H9 (cell line): ENCODE measurements around the gene PTPN7. TPM values are rescaled to one million over a fixed set of nuclear protein-coding genes. Genes with fewer than 3 reads are reported as not detected.

ENCODE experiments used
- DNase-seq: peaks from one replicate; pipeline ENCODE4 v3.0.0-alpha.2; 2017
- H2AFZ ChIP-seq: one replicate; pipeline ENCODE4 v1.6.1; 2013; ENCODE audit warnings: mild to moderate bottlenecking, low read length, control low read depth, moderate library complexity
- H2AK5ac ChIP-seq: 2 replicates; pipeline ENCODE4 v1.6.1; 2013; ENCODE audit warnings: low read length, control low read depth, mixed read lengths; ENCODE audit not compliant: insufficient read length
- H2BK120ac ChIP-seq: one replicate; pipeline ENCODE4 v1.6.1; 2013; ENCODE audit warnings: low read depth, mild to moderate bottlenecking, low read length, control low read depth, inconsistent platforms; ENCODE audit not compliant: poor library complexity, severe bottlenecking
- H2BK12ac ChIP-seq: 2 replicates; pipeline ENCODE4 v1.6.1; 2013; ENCODE audit warnings: low read length, control low read depth, mixed read lengths, low read depth; ENCODE audit not compliant: insufficient read length
- H2BK15ac ChIP-seq: 2 replicates; pipeline ENCODE4 v1.6.1; 2013; ENCODE audit warnings: low read depth, low read length, control low read depth
- H2BK20ac ChIP-seq: one replicate; pipeline ENCODE4 v1.6.1; 2013; ENCODE audit warnings: low read depth, mild to moderate bottlenecking, low read length, control low read depth, inconsistent platforms; ENCODE audit not compliant: poor library complexity, severe bottlenecking
- H2BK5ac ChIP-seq: 2 replicates; pipeline ENCODE4 v1.6.1; 2013; ENCODE audit warnings: low read length, control low read depth, mixed read lengths; ENCODE audit not compliant: insufficient read length
- H3K14ac ChIP-seq: 2 replicates; pipeline ENCODE4 v1.6.1; 2013; ENCODE audit warnings: low read length, control low read depth; ENCODE audit not compliant: insufficient read depth
- H3K18ac ChIP-seq: 2 replicates; pipeline ENCODE4 v1.6.1; 2013; ENCODE audit warnings: low read depth, mild to moderate bottlenecking, mixed read lengths, low read length, control low read depth; ENCODE audit not compliant: insufficient read length
- H3K23ac ChIP-seq: 2 replicates; pipeline ENCODE4 v1.6.1; 2013; ENCODE audit warnings: low read length, control low read depth, mixed read lengths, low read depth; ENCODE audit not compliant: insufficient read length
- H3K23me2 ChIP-seq: 2 replicates; pipeline ENCODE4 v1.6.1; 2013; ENCODE audit warnings: low read depth, mild to moderate bottlenecking, mixed read lengths, low read length, control low read depth; ENCODE audit not compliant: insufficient read length, poor library complexity, severe bottlenecking
- H3K27ac ChIP-seq: 2 replicates; pipeline ENCODE4 v1.5.1; 2013; ENCODE audit warnings: low read length, control low read depth, mixed read lengths, low read depth; ENCODE audit not compliant: insufficient read length
- H3K27me3 ChIP-seq: 2 replicates; pipeline ENCODE4 v1.6.1; 2013; ENCODE audit warnings: low read length, control low read depth, inconsistent platforms; ENCODE audit not compliant: insufficient read depth
- H3K4ac ChIP-seq: 2 replicates; pipeline ENCODE4 v1.6.1; 2013; ENCODE audit warnings: low read depth, mild to moderate bottlenecking, control low read depth, inconsistent platforms, low read length, moderate library complexity
- H3K4me1 ChIP-seq: 2 replicates; pipeline ENCODE4 v1.6.1; 2013; ENCODE audit warnings: low read length, control low read depth, inconsistent platforms; ENCODE audit not compliant: insufficient read depth
- H3K4me2 ChIP-seq: 2 replicates; pipeline ENCODE4 v1.6.1; 2013; ENCODE audit warnings: low read length, control low read depth, mixed read lengths; ENCODE audit not compliant: insufficient read length, insufficient read depth
- H3K56ac ChIP-seq: 2 replicates; pipeline ENCODE4 v1.6.1; 2013; ENCODE audit warnings: low read depth, mild to moderate bottlenecking, mixed read lengths, low read length, control low read depth; ENCODE audit not compliant: insufficient read length
- H3K79me1 ChIP-seq: 2 replicates; pipeline ENCODE4 v1.6.1; 2013; ENCODE audit warnings: low read depth, mild to moderate bottlenecking, moderate library complexity, low read length, control low read depth, inconsistent platforms; ENCODE audit not compliant: insufficient read depth, poor library complexity, severe bottlenecking
- H3K79me2 ChIP-seq: 2 replicates; pipeline ENCODE4 v1.6.1; 2013; ENCODE audit warnings: low read length, control low read depth, inconsistent platforms; ENCODE audit not compliant: insufficient read depth
- H3K9ac ChIP-seq: 2 replicates; pipeline ENCODE4 v1.6.1; 2013; ENCODE audit warnings: low read length, control low read depth, mixed read lengths; ENCODE audit not compliant: insufficient read length; ENCODE audit errors: extremely low read depth
- H3K9me3 ChIP-seq: one replicate; pipeline ENCODE4 v1.6.1; 2013; ENCODE audit warnings: low read depth, low read length, inconsistent platforms; ENCODE audit not compliant: control insufficient read depth
- H3T11ph ChIP-seq: one replicate; pipeline ENCODE4 v1.6.1; 2013; ENCODE audit warnings: mild to moderate bottlenecking, low read length, control low read depth, inconsistent platforms
- H4K20me1 ChIP-seq: one replicate; pipeline ENCODE4 v1.6.1; 2013; ENCODE audit not compliant: control insufficient read depth, insufficient read length, insufficient read depth
- H4K5ac ChIP-seq: 2 replicates; pipeline ENCODE4 v1.6.1; 2013; ENCODE audit warnings: low read depth, mild to moderate bottlenecking, mixed read lengths, low read length, control low read depth; ENCODE audit not compliant: insufficient read length
- H4K8ac ChIP-seq: replicated peaks from 2 replicates; pipeline ENCODE4 v1.6.1; 2013; ENCODE audit warnings: low read length, control low read depth, mixed read lengths, low read depth; ENCODE audit not compliant: insufficient read length
- H4K91ac ChIP-seq: 2 replicates; pipeline ENCODE4 v1.6.1; 2013; ENCODE audit warnings: low read depth, mild to moderate bottlenecking, moderate library complexity, mixed read lengths, low read length, control low read depth; ENCODE audit not compliant: insufficient read length
- H3K27ac Mint-ChIP-seq, 3 experiments: 2 replicates in 2 of 3; 3 replicates in 1 of 3; pipeline ENCODE4 v1.8.0; 2020 to 2021; ENCODE audit warnings: mixed read lengths in 3 of 3, mild to moderate bottlenecking in 1 of 3, moderate library complexity in 1 of 3
- H3K27me3 Mint-ChIP-seq: 2 replicates; pipeline ENCODE4 v1.8.0; 2021; ENCODE audit warnings: low read depth, mild to moderate bottlenecking, moderate library complexity, mixed read lengths
- H3K36me3 Mint-ChIP-seq, 3 experiments: 2 replicates in 2 of 3; 3 replicates in 1 of 3; pipeline ENCODE4 v1.8.0; 2020 to 2021; ENCODE audit warnings: low read depth in 3 of 3, mixed read lengths in 3 of 3; ENCODE audit not compliant: insufficient read depth in 1 of 3
- H3K4me1 Mint-ChIP-seq, 2 experiments: 2 replicates each; pipeline ENCODE4 v1.8.0; 2020; ENCODE audit warnings: mixed read lengths in 2 of 2
- H3K4me3 Mint-ChIP-seq, 2 experiments: 2 replicates in 1 of 2; 3 replicates in 1 of 2; pipeline ENCODE4 v1.8.0; 2020 to 2021; ENCODE audit warnings: mild to moderate bottlenecking in 2 of 2, mixed read lengths in 2 of 2, moderate library complexity in 1 of 2
- H3K9me3 Mint-ChIP-seq, 2 experiments: 2 replicates in 1 of 2; 3 replicates in 1 of 2; pipeline ENCODE4 v1.8.0; 2020; ENCODE audit warnings: mild to moderate bottlenecking in 2 of 2, mixed read lengths in 2 of 2, moderate library complexity in 1 of 2
- CTCF ChIP-seq: fragments of 200-600 bp; sonication (generic); conservative IDR thresholded peaks from 3 replicates; pipeline ENCODE4 v1.8.0; 2021; ENCODE audit warnings: antibody characterized with exemption, mild to moderate bottlenecking
- WGBS: extraction: QIAGEN DNeasy Blood & Tissue Kit; methylation state at CpG from one replicate; pipeline ENCODE4 v1.1.7; 2013; ENCODE audit warnings: missing lambda C conversion rate, low lambda C conversion rate, mixed read lengths; ENCODE audit not compliant: insufficient read length; ENCODE audit errors: extremely low coverage; 5-methylcytosine and 5-hydroxymethylcytosine counted together
- total RNA-seq: library from RNA; stranded (reverse); gene quantifications from 2 replicates; pipeline ENCODE4 v1.2.1, GENCODE V29; 2021

PTPN7 gene
- total RNA-seq, 1 experiment from 2014 or later, result 0.72 TPM

GRCh38 chr1:202151045-202151444 is 9.4 kb downstream of the PTPN7 start:
- H4K8ac ChIP-seq, result no peak overlapping the region
- H3K9ac ChIP-seq, result no peak overlapping the region
- H3K27ac ChIP-seq, result no peak overlapping the region
- no peak overlapping the region for H4K5ac ChIP-seq
- DNase-seq, result no peak
- no peak for TF ChIP-seq CTCF
- H3K18ac ChIP-seq, result no peak overlapping the region
- H3K27ac Mint-ChIP-seq, result no peak overlapping the region; a peak in 1 of 7 replicates
- no peak overlapping the region for H2BK20ac ChIP-seq
- H3K14ac ChIP-seq, result no peak overlapping the region
- H4K91ac ChIP-seq, result no peak overlapping the region
- no peak overlapping the region for H3T11ph ChIP-seq
- no peaks in the 10 kb centered on the region for H3K4me1 ChIP-seq
- H3K27me3 Mint-ChIP-seq, result peaks cover 7% of the 10 kb centered on the region
- H3K4me3 Mint-ChIP-seq, result no peak overlapping the region
- no peaks in the 10 kb centered on the region for H3K79me1 ChIP-seq
- H3K79me2 ChIP-seq, result no peaks in the 10 kb centered on the region
- no peak overlapping the region for H2BK5ac ChIP-seq
- H3K27me3 ChIP-seq, result no peaks in the 10 kb centered on the region
- H3K4ac ChIP-seq, result no peak overlapping the region
- no peak overlapping the region for H2AFZ ChIP-seq
- H3K4me1 Mint-ChIP-seq, result peaks cover 15 to 29% of the 10 kb centered on the region in 2 experiments
- H2BK12ac ChIP-seq, result no peak overlapping the region
- H3K23ac ChIP-seq, result no peak overlapping the region
- no peaks in the 10 kb centered on the region for H3K36me3 Mint-ChIP-seq
- H3K56ac ChIP-seq, result no peak overlapping the region
- H3K9me3 ChIP-seq, result no peaks in the 10 kb centered on the region
- H2BK120ac ChIP-seq, result no peak overlapping the region
- H3K9me3 Mint-ChIP-seq, result no peaks in the 10 kb centered on the region
- no peaks in the 10 kb centered on the region for H3K23me2 ChIP-seq
- no peak overlapping the region for H3K4me2 ChIP-seq
- H2BK15ac ChIP-seq, result no peak overlapping the region
- no peak overlapping the region for H2AK5ac ChIP-seq
- no peaks in the 10 kb centered on the region for H4K20me1 ChIP-seq
- no CpG with 5 or more reads among the region's 2 CpGs for WGBS
